ENCODE measurements around the gene EIF4H.

EIF4H gene

DNA sequence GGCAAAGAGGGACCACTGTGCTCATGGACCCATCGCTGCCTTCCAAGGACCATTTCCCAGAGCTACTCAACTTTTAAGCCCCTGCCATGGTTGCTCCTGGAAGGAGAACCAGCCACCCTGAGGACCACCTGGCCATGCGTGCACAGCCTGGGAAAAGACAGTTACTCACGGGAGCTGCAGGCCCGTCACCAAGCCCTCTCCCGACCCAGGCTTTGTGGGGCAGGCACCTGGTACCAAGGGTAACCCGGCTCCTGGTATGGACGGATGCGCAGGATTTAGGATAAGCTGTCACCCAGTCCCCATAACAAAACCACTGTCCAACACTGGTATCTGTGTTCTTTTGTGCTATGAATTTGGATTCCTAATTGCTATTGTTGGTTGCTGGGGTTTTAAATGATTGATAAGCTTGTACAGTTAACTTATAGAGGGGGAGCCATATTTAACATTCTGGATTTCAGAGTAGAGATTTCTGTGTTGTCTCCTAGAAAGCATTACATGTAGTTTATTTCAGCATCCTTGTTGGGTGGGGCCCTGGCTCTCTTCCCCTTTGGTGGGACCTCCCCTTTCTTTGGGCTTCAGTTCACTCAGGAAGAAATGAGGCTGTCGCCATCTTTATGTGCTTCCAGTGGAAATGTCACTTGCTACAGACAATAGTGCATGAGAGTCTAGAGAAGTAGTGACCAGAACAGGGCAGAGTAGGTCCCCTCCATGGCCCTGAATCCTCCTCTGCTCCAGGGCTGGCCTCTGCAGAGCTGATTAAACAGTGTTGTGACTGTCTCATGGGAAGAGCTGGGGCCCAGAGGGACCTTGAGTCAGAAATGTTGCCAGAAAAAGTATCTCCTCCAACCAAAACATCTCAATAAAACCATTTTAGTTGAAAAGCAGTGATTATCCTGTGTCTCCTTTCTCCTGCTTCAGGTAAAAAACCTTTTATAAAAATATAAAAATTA, 55.1 kb downstream of the EIF4H start:
- DNase-seq = no peak

DNA sequence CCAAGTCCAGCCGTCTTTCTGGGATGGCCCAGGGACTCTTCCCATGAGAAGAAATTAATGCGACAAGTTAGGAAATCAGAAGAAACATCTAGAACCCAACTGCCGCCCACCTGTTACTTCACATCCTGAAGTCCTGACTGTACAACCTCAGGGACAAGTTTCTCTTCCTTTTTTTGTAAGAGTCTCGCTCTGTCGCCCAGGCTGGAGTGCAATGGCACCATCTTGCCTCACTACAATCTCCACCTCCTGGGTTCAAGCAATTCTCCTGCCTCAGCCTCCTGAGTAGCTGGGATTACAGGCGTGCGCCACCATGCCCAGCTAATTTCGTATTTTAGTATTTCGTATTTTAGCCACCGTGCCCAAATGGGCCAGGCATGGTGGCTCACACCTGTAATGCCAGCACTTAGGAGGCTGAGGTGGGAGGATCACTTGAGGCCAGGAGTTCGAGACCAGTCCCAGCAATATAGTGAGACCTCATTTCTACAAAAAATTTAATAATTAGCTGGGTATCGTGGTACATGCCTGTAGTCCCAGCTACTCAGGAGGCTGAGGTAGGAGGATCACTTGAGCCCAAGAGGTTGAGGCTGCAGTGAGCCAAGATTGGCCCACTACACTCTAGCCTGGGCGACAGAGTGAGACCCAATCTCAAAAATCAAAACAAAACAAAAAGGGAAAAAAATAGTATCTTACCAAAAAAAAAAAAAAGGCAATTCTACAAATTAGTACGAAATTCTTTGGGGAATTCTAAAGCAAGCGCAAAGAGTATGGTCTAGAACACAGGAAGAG, 56.5 kb downstream of the EIF4H start:
- DNase-seq = no peak

DNA sequence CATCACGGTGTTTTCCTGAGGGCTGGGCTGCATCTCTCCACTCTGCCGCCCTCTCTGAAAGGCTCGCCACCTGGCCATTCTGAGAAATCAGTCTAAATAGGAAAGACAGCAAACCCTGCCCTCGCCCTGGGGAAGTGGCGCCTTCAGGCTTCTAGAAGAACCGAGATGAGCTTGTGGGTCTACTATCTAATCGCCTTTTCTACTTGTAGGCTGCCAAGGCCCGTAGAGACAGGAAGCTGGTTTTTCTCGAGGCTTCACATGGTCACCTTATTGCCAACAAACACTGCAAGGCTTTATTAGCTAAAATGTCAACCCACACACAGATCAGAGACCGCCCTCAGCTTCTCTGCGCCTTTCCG, 57.1 kb downstream of the EIF4H start:
- DNase-seq = no peak

DNA sequence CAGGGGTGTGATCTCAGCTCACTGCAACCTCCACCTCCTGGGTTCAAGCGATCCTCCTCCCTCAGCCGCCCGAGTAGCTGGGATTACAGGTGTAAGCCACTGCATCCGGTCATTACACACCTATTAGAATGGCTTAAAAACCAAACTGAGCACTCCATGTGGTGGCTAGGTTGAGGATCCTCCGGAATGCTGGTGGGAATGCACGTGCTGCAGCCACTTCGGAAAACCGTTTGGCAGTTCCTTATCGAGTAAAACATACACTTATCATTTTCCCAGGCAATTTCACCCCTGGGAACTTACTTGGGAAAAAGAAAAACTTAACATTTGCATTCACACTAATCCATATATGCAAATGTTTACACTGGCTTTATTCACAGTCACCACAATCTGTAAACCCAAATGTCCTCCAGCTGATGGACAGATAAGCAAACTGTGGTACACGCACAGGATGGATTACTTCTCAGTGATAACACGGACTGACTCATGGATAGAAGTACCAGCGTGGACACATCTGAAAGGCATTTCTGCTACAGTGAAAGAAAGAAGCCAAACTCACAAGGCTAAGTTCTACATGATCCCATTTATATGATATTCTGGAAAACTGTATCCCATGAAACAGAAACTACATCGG, 59.6 kb downstream of the EIF4H start:
- DNase-seq = no peak

DNA sequence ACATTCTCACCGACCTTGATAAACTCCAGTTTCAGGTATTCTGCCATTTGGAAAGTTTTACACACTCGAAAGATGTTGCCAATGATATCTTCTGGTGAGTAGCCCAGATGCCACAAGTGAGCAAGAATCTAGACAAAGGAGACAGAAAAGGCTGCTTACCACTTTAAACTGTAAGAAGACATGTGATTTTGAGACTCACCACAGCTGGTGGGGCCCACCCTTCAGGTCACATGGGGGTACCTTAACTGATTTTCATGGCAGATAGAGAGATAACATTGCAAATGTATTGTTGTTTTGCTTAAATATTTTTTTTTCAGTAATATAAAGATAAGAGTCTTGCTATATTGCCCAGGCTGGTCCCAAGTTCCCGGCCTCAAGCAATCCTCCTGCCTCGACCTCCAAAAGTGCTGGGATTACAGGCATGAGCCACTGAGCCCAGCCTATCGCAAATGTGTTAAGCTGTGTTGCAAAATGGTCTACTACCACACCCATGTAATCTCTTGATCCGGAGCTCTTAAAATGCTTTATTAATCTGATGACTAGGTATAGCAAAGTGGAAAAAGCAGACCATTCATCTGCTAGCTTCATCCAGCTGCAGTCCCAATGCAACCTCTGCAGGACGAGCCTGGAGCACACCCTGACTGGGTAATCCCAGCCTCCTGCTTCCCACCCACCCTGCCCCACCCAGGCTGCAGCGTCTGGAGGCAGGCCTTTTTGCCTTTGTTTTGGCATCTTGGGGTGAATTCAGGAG, 61.5 kb downstream of the EIF4H start:
- DNase-seq = no peak

DNA sequence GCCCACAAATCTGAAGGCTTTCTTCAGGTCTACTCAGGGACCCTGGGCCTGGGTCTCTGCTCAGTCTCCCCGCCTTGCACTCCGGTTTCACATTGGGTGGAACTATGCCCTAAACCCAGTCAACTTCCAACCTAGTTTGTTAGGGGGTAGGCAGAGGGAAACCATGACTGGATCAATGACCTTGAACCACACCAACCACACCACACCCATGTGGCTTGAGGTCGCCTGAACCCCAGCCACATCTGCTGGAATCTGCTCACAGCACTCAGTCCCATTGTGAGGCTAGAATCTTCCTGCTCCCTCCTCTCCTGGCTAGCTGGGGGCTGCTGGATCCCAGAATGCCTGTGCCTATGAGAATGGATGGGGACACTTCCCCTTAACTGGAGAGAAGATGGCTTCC, 62.1 kb downstream of the EIF4H start:
- DNase-seq = no peak

DNA sequence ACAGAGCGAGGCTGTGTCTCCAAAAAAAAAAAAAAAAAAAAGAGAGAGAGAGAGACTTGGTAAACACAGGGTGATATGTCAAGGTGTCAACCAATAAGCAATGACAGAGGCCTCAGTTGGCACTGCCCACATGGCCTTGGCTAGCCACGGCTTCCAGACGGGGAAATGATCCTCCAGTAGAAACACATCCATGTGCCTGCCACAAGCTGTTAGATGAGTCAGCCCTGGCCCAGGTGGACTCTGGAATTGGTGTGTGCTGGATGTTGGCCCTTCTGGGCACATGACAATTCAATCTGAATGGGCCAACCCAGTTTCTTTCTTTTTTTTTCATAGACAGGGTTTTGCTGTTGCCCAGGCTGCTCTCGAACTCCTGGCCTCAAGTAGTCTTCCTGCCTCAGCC, 66.3 kb downstream of the EIF4H start:
- no peak for DNase-seq

DNA sequence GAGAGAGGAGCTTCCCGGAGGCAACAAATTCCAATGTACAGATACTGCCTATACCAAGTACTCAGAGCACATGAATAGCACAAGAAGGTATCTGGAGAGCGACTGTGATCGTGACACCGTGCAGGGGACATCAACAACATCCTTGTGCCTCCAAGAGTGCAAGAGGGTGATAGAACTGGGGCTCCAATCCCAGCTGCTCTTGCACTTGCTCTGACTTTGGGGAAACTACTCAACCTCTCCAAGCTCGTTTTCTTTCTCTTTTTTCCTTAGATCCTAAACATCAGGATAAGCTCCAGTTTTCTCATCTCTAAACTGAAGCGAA, 67.9 kb downstream of the EIF4H start:
- DNase-seq = no peak

DNA sequence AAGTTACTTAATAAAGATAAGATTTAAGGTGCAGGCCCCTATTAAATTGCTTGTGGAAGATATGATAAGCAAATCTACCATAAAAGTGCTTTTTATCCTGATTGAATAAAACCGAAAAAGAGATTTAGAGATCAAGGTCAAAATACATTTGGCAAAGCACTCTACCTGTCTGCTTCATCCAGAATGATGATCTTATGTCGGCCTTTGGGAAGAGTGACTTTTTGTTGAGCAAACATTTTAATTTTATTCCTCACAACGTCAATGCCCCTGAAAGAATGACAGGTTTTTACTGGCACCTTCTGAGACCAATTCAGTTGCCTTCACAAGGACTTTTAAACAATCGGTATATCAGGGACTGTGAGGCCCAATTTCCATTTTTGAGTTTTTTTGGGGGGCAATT, 72.3 kb downstream of the EIF4H start:
- DNase-seq = no peak

Measured in NCI-H1092 (cell line).